ENCODE data around the gene DNAJB14. TPM values are rescaled to one million over a fixed set of nuclear protein-coding genes. Genes with fewer than 3 reads are reported as not detected.

The DNAJB14 gene
- total and polyA plus RNA-seq, 2 experiments from 2014 or later, result 24.9 to 27.3 TPM

DNA sequence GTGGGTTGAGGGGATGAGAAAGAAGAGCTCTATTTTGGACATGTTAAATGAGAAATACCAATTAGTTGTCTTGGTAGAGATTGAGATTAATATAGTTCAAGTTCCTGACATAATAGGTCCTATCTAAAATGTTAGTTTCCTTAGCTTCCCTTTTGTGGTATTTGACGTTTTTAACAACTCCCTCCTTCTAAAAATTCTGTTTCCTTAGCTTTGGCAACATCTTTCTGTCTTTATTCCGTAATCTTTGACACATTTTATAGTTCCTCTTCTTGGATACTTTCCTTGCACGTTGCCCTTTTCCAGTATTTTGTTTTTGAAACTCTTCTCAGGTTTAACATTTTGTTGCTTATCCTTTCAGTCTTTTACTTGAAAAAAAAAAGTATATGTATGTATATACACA lies 89.1 kb downstream of the DNAJB14 start (continued):
- TF ChIP-seq, protein P1, sequence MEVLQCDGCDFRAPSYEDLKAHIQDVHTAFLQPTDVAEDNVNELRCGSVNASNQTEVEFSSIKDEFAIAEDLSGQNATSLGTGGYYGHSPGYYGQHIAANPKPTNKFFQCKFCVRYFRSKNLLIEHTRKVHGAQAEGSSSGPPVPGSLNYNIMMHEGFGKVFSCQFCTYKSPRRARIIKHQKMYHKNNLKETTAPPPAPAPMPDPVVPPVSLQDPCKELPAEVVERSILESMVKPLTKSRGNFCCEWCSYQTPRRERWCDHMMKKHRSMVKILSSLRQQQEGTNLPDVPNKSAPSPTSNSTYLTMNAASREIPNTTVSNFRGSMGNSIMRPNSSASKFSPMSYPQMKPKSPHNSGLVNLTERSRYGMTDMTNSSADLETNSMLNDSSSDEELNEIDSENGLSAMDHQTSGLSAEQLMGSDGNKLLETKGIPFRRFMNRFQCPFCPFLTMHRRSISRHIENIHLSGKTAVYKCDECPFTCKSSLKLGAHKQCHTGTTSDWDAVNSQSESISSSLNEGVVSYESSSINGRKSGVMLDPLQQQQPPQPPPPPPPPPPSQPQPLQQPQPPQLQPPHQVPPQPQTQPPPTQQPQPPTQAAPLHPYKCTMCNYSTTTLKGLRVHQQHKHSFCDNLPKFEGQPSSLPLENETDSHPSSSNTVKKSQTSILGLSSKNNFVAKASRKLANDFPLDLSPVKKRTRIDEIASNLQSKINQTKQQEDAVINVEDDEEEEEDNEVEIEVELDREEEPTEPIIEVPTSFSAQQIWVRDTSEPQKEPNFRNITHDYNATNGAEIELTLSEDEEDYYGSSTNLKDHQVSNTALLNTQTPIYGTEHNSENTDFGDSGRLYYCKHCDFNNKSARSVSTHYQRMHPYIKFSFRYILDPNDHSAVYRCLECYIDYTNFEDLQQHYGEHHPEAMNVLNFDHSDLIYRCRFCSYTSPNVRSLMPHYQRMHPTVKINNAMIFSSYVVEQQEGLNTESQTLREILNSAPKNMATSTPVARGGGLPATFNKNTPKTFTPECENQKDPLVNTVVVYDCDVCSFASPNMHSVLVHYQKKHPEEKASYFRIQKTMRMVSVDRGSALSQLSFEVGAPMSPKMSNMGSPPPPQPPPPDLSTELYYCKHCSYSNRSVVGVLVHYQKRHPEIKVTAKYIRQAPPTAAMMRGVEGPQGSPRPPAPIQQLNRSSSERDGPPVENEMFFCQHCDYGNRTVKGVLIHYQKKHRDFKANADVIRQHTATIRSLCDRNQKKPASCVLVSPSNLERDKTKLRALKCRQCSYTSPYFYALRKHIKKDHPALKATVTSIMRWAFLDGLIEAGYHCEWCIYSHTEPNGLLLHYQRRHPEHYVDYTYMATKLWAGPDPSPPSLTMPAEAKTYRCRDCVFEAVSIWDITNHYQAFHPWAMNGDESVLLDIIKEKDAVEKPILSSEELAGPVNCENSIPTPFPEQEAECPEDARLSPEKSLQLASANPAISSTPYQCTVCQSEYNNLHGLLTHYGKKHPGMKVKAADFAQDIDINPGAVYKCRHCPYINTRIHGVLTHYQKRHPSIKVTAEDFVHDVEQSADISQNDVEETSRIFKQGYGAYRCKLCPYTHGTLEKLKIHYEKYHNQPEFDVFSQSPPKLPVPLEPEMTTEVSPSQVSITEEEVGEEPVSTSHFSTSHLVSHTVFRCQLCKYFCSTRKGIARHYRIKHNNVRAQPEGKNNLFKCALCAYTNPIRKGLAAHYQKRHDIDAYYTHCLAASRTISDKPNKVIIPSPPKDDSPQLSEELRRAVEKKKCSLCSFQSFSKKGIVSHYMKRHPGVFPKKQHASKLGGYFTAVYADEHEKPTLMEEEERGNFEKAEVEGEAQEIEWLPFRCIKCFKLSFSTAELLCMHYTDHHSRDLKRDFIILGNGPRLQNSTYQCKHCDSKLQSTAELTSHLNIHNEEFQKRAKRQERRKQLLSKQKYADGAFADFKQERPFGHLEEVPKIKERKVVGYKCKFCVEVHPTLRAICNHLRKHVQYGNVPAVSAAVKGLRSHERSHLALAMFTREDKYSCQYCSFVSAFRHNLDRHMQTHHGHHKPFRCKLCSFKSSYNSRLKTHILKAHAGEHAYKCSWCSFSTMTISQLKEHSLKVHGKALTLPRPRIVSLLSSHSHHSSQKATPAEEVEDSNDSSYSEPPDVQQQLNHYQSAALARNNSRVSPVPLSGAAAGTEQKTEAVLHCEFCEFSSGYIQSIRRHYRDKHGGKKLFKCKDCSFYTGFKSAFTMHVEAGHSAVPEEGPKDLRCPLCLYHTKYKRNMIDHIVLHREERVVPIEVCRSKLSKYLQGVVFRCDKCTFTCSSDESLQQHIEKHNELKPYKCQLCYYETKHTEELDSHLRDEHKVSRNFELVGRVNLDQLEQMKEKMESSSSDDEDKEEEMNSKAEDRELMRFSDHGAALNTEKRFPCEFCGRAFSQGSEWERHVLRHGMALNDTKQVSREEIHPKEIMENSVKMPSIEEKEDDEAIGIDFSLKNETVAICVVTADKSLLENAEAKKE (CRISPR knock-in tag; IDR thresholded peaks at IDR 0.05), result no peak
- TF ChIP-seq CREB1 (CRISPR knock-in tag; IDR thresholded peaks at IDR 0.05; ENCODE audit: low read depth) (no peak), STAT1 (IDR thresholded peaks at IDR 0.05; ENCODE audit: unreplicated experiment) (no peak), JUNB (IDR thresholded peaks at IDR 0.05; ENCODE audit: unreplicated experiment) (no peak), ZNF114 (CRISPR knock-in tag; IDR thresholded peaks at IDR 0.05) (no peak), EZH2 (IDR thresholded peaks at IDR 0.05; ENCODE audit: low read depth, unreplicated experiment) (no peak), POLR2AphosphoS5 (IDR thresholded peaks at IDR 0.05; ENCODE audit: low read depth) (no peak), NANOG (IDR thresholded peaks at IDR 0.05; ENCODE audit: borderline replicate concordance) (no peak), ZNF331 (CRISPR knock-in tag; IDR thresholded peaks at IDR 0.05; ENCODE audit: low read depth) (no peak), EZH2phosphoT487 (IDR thresholded peaks at IDR 0.05; ENCODE audit: unreplicated experiment) (no peak)
- TF ChIP-seq, protein P2, sequence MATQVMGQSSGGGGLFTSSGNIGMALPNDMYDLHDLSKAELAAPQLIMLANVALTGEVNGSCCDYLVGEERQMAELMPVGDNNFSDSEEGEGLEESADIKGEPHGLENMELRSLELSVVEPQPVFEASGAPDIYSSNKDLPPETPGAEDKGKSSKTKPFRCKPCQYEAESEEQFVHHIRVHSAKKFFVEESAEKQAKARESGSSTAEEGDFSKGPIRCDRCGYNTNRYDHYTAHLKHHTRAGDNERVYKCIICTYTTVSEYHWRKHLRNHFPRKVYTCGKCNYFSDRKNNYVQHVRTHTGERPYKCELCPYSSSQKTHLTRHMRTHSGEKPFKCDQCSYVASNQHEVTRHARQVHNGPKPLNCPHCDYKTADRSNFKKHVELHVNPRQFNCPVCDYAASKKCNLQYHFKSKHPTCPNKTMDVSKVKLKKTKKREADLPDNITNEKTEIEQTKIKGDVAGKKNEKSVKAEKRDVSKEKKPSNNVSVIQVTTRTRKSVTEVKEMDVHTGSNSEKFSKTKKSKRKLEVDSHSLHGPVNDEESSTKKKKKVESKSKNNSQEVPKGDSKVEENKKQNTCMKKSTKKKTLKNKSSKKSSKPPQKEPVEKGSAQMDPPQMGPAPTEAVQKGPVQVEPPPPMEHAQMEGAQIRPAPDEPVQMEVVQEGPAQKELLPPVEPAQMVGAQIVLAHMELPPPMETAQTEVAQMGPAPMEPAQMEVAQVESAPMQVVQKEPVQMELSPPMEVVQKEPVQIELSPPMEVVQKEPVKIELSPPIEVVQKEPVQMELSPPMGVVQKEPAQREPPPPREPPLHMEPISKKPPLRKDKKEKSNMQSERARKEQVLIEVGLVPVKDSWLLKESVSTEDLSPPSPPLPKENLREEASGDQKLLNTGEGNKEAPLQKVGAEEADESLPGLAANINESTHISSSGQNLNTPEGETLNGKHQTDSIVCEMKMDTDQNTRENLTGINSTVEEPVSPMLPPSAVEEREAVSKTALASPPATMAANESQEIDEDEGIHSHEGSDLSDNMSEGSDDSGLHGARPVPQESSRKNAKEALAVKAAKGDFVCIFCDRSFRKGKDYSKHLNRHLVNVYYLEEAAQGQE (IDR thresholded peaks at IDR 0.05; ENCODE audit: unreplicated experiment), result no peak
- TF ChIP-seq, protein P3, sequence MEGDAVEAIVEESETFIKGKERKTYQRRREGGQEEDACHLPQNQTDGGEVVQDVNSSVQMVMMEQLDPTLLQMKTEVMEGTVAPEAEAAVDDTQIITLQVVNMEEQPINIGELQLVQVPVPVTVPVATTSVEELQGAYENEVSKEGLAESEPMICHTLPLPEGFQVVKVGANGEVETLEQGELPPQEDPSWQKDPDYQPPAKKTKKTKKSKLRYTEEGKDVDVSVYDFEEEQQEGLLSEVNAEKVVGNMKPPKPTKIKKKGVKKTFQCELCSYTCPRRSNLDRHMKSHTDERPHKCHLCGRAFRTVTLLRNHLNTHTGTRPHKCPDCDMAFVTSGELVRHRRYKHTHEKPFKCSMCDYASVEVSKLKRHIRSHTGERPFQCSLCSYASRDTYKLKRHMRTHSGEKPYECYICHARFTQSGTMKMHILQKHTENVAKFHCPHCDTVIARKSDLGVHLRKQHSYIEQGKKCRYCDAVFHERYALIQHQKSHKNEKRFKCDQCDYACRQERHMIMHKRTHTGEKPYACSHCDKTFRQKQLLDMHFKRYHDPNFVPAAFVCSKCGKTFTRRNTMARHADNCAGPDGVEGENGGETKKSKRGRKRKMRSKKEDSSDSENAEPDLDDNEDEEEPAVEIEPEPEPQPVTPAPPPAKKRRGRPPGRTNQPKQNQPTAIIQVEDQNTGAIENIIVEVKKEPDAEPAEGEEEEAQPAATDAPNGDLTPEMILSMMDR (conservative IDR thresholded peaks at IDR 0.05; ENCODE audit: low read depth in 2 of 2), result no peak
